C4-2B (cell line): ENCODE measurements around the gene PADI3.

Source experiments
- ZFX ChIP-seq: fragments of 450-650 bp; IDR thresholded peaks from 2 replicates; pipeline ENCODE4 v1.6.1; 2017
- TF ChIP-seq, protein P1 (sequence below): fragments of 450-650 bp; conservative IDR thresholded peaks from 2 replicates; pipeline ENCODE4 v1.5.1; 2017; ENCODE audit warnings: mild to moderate bottlenecking

DNA sequence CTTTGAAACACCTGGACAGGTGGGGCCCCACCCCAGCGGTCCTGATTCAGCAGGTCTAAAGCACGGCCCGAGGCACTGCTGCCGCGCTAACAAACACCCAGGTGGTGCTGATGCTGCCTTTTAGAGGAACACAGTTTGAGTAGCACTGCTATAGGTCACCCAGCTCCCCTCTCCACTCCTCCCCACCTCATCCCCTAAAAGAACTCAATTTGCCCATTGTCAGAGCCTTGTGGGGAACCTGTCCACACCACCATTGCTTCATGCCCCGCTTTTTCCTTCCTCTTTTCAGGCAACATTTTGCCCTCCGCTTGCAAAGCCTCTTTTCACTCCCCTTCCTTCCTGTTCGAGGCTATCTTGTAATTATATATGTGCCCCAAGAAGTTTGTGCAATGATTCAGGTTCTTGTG, 32.9 kb downstream of the PADI3 start:
- TF ChIP-seq, protein P1, sequence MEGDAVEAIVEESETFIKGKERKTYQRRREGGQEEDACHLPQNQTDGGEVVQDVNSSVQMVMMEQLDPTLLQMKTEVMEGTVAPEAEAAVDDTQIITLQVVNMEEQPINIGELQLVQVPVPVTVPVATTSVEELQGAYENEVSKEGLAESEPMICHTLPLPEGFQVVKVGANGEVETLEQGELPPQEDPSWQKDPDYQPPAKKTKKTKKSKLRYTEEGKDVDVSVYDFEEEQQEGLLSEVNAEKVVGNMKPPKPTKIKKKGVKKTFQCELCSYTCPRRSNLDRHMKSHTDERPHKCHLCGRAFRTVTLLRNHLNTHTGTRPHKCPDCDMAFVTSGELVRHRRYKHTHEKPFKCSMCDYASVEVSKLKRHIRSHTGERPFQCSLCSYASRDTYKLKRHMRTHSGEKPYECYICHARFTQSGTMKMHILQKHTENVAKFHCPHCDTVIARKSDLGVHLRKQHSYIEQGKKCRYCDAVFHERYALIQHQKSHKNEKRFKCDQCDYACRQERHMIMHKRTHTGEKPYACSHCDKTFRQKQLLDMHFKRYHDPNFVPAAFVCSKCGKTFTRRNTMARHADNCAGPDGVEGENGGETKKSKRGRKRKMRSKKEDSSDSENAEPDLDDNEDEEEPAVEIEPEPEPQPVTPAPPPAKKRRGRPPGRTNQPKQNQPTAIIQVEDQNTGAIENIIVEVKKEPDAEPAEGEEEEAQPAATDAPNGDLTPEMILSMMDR: no peak
- TF ChIP-seq ZFX: no peak
